ENCODE data around the gene RPS2.

- no peak for TF ChIP-seq CTCF (IDR thresholded peaks at IDR 0.05; ENCODE audit: insufficient read depth, low read length, poor library complexity, severe bottlenecking)
- no peak for TF ChIP-seq EZH2phosphoT487 (conservative IDR thresholded peaks at IDR 0.05; ENCODE audit: low read length)
These were observed 45.3 kb upstream of the RPS2 start, which contains the start of gene ZNF598 for GRCh38 chr16:2009791-2010510.
